Uterus (tissue), 4 donors: Measurements from ENCODE around the gene ACSBG1. TPM values are rescaled to one million over a fixed set of nuclear protein-coding genes. Genes with fewer than 3 reads are reported as not detected.
A peak's percentile ranks its signal among the peaks of the same experiment; 100 is the strongest.

Experiments used
- DNase-seq, 2 donors: peaks; one replicate each; pipeline ENCODE4 v3.0.0-alpha.2; 2019 to 2020
- H3K27ac ChIP-seq, 2 donors: fragments of 200-600 bp; sonication (generic); 1 replicate in 1 of 2; 2 replicates in 1 of 2; pipeline ENCODE4 v1.5.1; 2016 to 2018
- H3K27me3 ChIP-seq, 2 donors: fragments of 200-600 bp; sonication (generic); one replicate each; pipeline ENCODE4 v1.5.1; 2018 to 2019; ENCODE audit warnings: control low read depth in 1 of 2
- H3K36me3 ChIP-seq, 2 donors: fragments of 200-600 bp; sonication (generic); one replicate each; pipeline ENCODE4 v1.5.1; 2019; ENCODE audit warnings: control low read depth in 1 of 2
- H3K4me1 ChIP-seq, 2 donors: fragments of 200-600 bp; sonication (generic); one replicate each; pipeline ENCODE4 v1.5.1; 2018 to 2019; ENCODE audit warnings: control low read depth in 1 of 2
- H3K4me3 ChIP-seq, 2 donors: fragments of 200-600 bp; sonication (generic); 1 replicate in 1 of 2; 2 replicates in 1 of 2; pipeline ENCODE4 v1.5.1; 2018 to 2019; ENCODE audit warnings: mild to moderate bottlenecking in 1 of 2
- H3K9me3 ChIP-seq, 2 donors: fragments of 200-600 bp; sonication (generic); one replicate each; pipeline ENCODE4 v1.5.1; 2019; ENCODE audit warnings: control low read depth in 1 of 2
- POLR2A ChIP-seq, 2 donors: fragments of 450-650 bp; IDR thresholded peaks; one replicate each; pipeline ENCODE4 v1.6.1; 2016; ENCODE audit warnings: antibody characterized with exemption in 2 of 2, mild to moderate bottlenecking in 1 of 2, moderate library complexity in 1 of 2
- intact Hi-C: fragments of 100-400 bp; cut with DNase I; formaldehyde crosslinking; loops from one replicate; pipeline ENCODE4 v1.15.1; 2023; ENCODE audit warnings: low total_unique reads
- total RNA-seq, 4 donors: library from RNA; depleted of rRNA in 3 of 4; stranded (reverse); fragments of >200 nt in 3 of 4; gene quantifications; one replicate each; pipeline versions ENCODE4 v1.1.0 to v1.2.4, GENCODE V29; 2014 to 2023
- TF ChIP-seq, protein P1 (sequence below), 4 experiments: fragments of 200-600 bp in 2 of 4; fragments of 450-650 bp in 2 of 4; sonication (generic) in 2 of 4; IDR thresholded peaks; one replicate each; pipeline ENCODE4 v1.5.1; 2016 to 2019; ENCODE audit warnings: antibody characterized with exemption in 4 of 4, mild to moderate bottlenecking in 2 of 4, moderate library complexity in 1 of 4
- donor health status: DM: yes; HTN: yes; CAD: no.

Gene ACSBG1
- total RNA-seq, 4 donors from 2014 or later: 3.5 TPM; not detected in 3

DNA sequence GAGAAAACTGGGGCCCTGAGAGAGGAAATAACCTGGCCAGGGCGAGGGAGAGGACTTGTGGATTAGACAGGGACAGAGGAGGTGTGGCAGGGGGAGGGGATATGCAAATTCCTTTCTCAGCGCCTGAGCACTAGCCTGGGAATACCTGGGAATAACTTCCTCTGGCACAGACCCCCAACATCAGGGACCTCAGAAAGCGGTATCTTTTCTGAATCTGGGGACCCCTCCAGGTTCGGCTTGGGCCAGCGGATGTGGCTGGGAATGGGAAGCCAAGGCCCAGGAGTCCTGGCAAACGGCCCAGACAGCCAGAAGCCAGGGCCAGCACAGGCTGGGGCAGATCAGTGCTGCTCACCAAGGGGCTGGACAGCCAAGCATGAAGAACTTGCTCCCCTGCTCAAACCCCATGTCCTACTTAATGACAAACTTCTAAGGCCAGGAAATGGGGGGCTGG is 9.2 kb upstream of the ACSBG1 start:
- no peak overlapping the region for H3K27ac ChIP-seq
- no peak for DNase-seq
- intact Hi-C loops: loop anchor here (5.0 kb wide), 1 partner anchor 131 kb away; no protein-coding TSS in a partner anchor
- no peaks in the 10 kb centered on the region for H3K9me3 ChIP-seq
- H3K4me1 ChIP-seq: no peaks in the 10 kb centered on the region
- H3K4me3 ChIP-seq: no peak overlapping the region
- TF ChIP-seq, protein P1, sequence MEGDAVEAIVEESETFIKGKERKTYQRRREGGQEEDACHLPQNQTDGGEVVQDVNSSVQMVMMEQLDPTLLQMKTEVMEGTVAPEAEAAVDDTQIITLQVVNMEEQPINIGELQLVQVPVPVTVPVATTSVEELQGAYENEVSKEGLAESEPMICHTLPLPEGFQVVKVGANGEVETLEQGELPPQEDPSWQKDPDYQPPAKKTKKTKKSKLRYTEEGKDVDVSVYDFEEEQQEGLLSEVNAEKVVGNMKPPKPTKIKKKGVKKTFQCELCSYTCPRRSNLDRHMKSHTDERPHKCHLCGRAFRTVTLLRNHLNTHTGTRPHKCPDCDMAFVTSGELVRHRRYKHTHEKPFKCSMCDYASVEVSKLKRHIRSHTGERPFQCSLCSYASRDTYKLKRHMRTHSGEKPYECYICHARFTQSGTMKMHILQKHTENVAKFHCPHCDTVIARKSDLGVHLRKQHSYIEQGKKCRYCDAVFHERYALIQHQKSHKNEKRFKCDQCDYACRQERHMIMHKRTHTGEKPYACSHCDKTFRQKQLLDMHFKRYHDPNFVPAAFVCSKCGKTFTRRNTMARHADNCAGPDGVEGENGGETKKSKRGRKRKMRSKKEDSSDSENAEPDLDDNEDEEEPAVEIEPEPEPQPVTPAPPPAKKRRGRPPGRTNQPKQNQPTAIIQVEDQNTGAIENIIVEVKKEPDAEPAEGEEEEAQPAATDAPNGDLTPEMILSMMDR (IDR thresholded peaks at IDR 0.05): no peak
- TF ChIP-seq POLR2A (IDR thresholded peaks at IDR 0.05): no peak
- H3K36me3 ChIP-seq: no peaks in the 10 kb centered on the region
- no peaks in the 10 kb centered on the region for H3K27me3 ChIP-seq

DNA sequence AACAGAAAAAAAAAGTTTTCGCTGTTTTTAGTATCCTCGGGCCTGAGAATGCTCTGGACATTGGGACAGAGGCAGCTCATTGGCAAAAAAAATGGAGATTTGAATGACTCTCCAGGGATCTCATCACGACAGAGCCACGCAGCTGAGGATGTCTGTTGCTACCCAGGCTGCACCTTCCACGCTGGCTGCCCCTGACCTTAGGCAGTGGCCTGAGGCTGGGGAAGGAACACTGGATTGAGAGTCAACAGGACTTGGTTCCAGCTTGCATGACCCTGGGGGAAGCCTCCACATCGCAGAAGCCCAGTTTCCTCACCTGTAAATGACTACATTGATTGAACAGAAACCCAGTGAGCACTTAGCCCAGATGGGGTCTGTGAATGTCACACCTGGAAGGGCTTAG is 8.7 kb upstream of the ACSBG1 start:
- Histone ChIP-seq H3K9me3 (no peaks in the 10 kb centered on the region), H3K27me3 (no peaks in the 10 kb centered on the region), H3K4me1 (no peaks in the 10 kb centered on the region), H3K4me3 (no peak overlapping the region), H3K27ac (no peak overlapping the region), H3K36me3 (no peaks in the 10 kb centered on the region)
- DNase-seq: no peak
- intact Hi-C loops: loop anchor here (5.0 kb wide), 1 partner anchor 131 kb away; no protein-coding TSS in a partner anchor
- TF ChIP-seq, protein P1 (IDR thresholded peaks at IDR 0.05): no peak
- no peak for TF ChIP-seq POLR2A (IDR thresholded peaks at IDR 0.05)

DNA sequence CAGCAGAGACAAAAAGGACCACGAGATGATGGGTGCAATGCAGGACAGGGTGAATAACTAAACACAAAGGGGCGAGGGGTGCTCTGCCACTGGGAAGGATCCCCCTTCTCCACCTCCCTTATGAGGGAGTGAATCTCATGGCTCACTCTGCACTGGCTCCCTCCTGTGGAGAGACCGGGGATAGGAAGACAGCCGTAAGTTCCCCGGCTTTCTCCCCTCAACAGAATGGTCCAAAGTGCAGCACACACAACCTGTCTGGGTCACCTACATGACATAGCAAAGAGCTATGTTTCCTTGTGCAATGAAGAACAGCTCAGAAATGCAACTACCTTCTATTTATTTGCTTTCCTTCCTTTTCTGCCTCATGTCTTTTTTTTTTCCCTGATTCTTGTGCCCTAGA is 7.8 kb upstream of the ACSBG1 start:
- DNase-seq: no peak
- H3K27ac ChIP-seq: no peak overlapping the region
- no peak overlapping the region for H3K4me3 ChIP-seq
- TF ChIP-seq, protein P1 (IDR thresholded peaks at IDR 0.05): no peak
- TF ChIP-seq POLR2A (IDR thresholded peaks at IDR 0.05): no peak
- intact Hi-C loops: loop anchor here (5.0 kb wide), 1 partner anchor 130 kb away; no protein-coding TSS in a partner anchor
- H3K36me3 ChIP-seq: no peaks in the 10 kb centered on the region
- H3K9me3 ChIP-seq: no peaks in the 10 kb centered on the region
- H3K4me1 ChIP-seq: no peaks in the 10 kb centered on the region
- H3K27me3 ChIP-seq: no peaks in the 10 kb centered on the region

DNA sequence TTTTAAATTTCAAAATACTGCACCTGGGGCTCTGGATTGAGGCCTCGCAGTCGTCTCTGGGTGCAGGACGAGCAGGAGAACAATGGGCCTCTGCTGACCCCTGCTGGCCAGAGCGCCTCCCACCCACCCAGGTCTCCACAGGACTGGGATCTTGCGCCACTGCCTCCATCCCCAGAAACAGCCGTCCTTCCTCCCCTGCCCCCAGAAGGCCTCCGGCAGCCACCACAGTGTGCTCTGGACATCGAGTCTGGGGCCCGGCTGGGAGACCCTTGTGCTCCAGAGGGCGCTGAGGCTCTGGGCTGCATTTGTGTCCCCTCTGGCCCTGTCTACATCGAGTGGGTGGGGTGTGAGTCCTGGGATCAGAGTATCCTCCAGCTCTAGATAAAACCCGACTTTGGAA is 6.7 kb upstream of the ACSBG1 start:
- no peak overlapping the region for H3K27ac ChIP-seq
- H3K27me3 ChIP-seq: no peaks in the 10 kb centered on the region
- peak; percentile 83 to 88 for DNase-seq
- H3K4me3 ChIP-seq: no peak overlapping the region
- H3K4me1 ChIP-seq: no peaks in the 10 kb centered on the region
- H3K9me3 ChIP-seq: no peaks in the 10 kb centered on the region
- intact Hi-C loops: loop anchor here (5.0 kb wide), 1 partner anchor 129 kb away; no protein-coding TSS in a partner anchor
- no peaks in the 10 kb centered on the region for H3K36me3 ChIP-seq
- TF ChIP-seq, protein P1 (IDR thresholded peaks at IDR 0.05): peak; percentile 84 to 88 (median 86)
- TF ChIP-seq POLR2A (IDR thresholded peaks at IDR 0.05): no peak

DNA sequence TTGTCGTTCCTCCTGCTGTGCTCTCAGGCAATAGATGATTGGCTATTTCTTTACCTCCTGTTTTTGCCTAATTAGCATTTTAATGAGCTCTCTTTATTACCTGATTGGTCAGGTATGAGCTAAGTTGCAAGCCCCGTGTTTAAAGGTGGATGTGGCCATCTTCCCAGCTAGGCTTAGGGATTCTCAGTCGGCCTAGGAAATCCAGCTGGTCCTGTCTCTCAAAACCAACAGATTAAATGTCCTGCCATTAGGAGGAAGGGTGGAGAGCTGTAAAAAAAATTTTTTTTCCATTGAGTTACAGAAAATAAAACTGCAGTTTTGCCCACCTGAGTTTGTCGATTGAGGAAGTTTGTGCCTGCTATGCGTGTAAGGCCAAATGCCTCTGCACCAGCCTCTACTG is 5.4 kb upstream of the ACSBG1 start:
- intact Hi-C loops: loop anchor here (5.0 kb wide), 1 partner anchor 128 kb away; no protein-coding TSS in a partner anchor
- H3K36me3 ChIP-seq: no peaks in the 10 kb centered on the region
- H3K27ac ChIP-seq: no peak overlapping the region
- no peaks in the 10 kb centered on the region for H3K9me3 ChIP-seq
- no peak overlapping the region for H3K4me3 ChIP-seq
- H3K4me1 ChIP-seq: no peaks in the 10 kb centered on the region
- no peaks in the 10 kb centered on the region for H3K27me3 ChIP-seq
- DNase-seq: no peak
- TF ChIP-seq POLR2A (IDR thresholded peaks at IDR 0.05): no peak
- TF ChIP-seq, protein P1 (IDR thresholded peaks at IDR 0.05): no peak
